IMR-90 (cell line): ENCODE data around the gene CA4. TPM values are rescaled to one million over a fixed set of nuclear protein-coding genes. Genes with fewer than 3 reads are reported as not detected.

ENCODE experiments used
- ATAC-seq: fragments of 200-7000 bp; cut with Tn5 transposase; 2 replicates; pipeline ENCODE4 v1.9.1; 2020; ENCODE audit warnings: low read depth, mild to moderate bottlenecking, moderate library complexity
- Bru-seq: library from RNA; stranded (reverse); fragments of 400-500 nt; gene quantifications from one replicate; lab custom pipeline; 2021; lab: Mats Ljungman, UMichigan
- BruChase-seq, 2 experiments: library from RNA; stranded (reverse); fragments of 400-500 nt; gene quantifications; one replicate each; lab custom pipeline; 2021; lab: Mats Ljungman, UMichigan
- BruUV-seq: library from RNA; stranded (reverse); fragments of 400-500 nt; replicated peaks from 2 replicates; lab custom pipeline; 2021; lab: Mats Ljungman, UMichigan
- CTCF ChIA-PET: fragments of 300-600 bp; formaldehyde crosslinking; extraction: SDS; loops from one replicate; lab custom pipeline; 2021; ENCODE audit warnings: antibody characterized with exemption; lab: Yijun Ruan, JAX
- POLR2A ChIA-PET: fragments of 300-600 bp; sonication (Branson Sonifier 250); formaldehyde crosslinking; loops from one replicate; lab custom pipeline; 2022; ENCODE audit warnings: antibody characterized with exemption; ENCODE audit not compliant: unreplicated experiment; lab: Charles Lee
- DNase-seq: peaks from one replicate; pipeline ENCODE4 v3.0.0; 2013
- H2AFZ ChIP-seq: replicated peaks from 2 replicates; pipeline ENCODE3; 2013; ENCODE audit warnings: low read length, mild to moderate bottlenecking; ENCODE audit not compliant: poor library complexity
- H2AK5ac ChIP-seq: 2 replicates; pipeline ENCODE4 v1.6.1; 2013; ENCODE audit warnings: low read depth, low read length, inconsistent platforms
- H2AK9ac ChIP-seq: replicated peaks from 2 replicates; pipeline ENCODE3; 2013; ENCODE audit warnings: mild to moderate bottlenecking, low read depth, low read length, moderate library complexity; ENCODE audit not compliant: poor library complexity
- H2BK120ac ChIP-seq: 2 replicates; pipeline ENCODE4 v1.6.1; 2013; ENCODE audit warnings: low read depth, low read length, inconsistent platforms
- H2BK15ac ChIP-seq: 3 replicates; pipeline ENCODE4 v1.6.1; 2013; ENCODE audit warnings: low read depth, low read length, inconsistent platforms
- H2BK20ac ChIP-seq: 2 replicates; pipeline ENCODE4 v1.6.1; 2013; ENCODE audit warnings: low read depth, mild to moderate bottlenecking, inconsistent platforms, low read length, moderate library complexity
- H2BK5ac ChIP-seq: 2 replicates; pipeline ENCODE4 v1.6.1; 2013; ENCODE audit warnings: mild to moderate bottlenecking, low read depth, low read length, inconsistent platforms; ENCODE audit not compliant: poor library complexity, severe bottlenecking
- H3K14ac ChIP-seq: replicated peaks from 2 replicates; pipeline ENCODE4 v1.6.1; 2013; ENCODE audit warnings: low read depth, low read length, inconsistent platforms
- H3K18ac ChIP-seq: 2 replicates; pipeline ENCODE4 v1.6.1; 2013; ENCODE audit warnings: low read depth, low read length, control low read depth
- H3K23ac ChIP-seq: 2 replicates; pipeline ENCODE4 v1.6.1; 2013; ENCODE audit warnings: low read depth, low read length, inconsistent platforms
- H3K27ac ChIP-seq: 2 replicates; pipeline ENCODE4 v1.5.1; 2013; ENCODE audit warnings: mild to moderate bottlenecking, control low read depth, low read length; ENCODE audit not compliant: insufficient read depth
- H3K27me3 ChIP-seq: 2 replicates; pipeline ENCODE4 v1.6.1; 2013; ENCODE audit warnings: low read length; ENCODE audit not compliant: control insufficient read depth, insufficient read depth
- H3K36me3 ChIP-seq: 2 replicates; pipeline ENCODE4 v1.6.1; 2013; ENCODE audit warnings: low read length, mixed read lengths; ENCODE audit not compliant: control insufficient read depth, insufficient read depth
- H3K4ac ChIP-seq: 2 replicates; pipeline ENCODE4 v1.6.1; 2013; ENCODE audit warnings: low read depth, low read length, inconsistent platforms
- H3K4me1 ChIP-seq: 2 replicates; pipeline ENCODE4 v1.6.1; 2013; ENCODE audit warnings: low read length, mixed read lengths; ENCODE audit not compliant: control insufficient read depth, insufficient read depth
- H3K4me2 ChIP-seq: 2 replicates; pipeline ENCODE4 v1.6.1; 2013; ENCODE audit warnings: low read depth, mild to moderate bottlenecking, control low read depth, low read length, moderate library complexity
- H3K4me3 ChIP-seq: 2 replicates; pipeline ENCODE4 v1.5.1; 2013; ENCODE audit warnings: low read depth, mild to moderate bottlenecking, control low read depth, low read length, moderate library complexity; ENCODE audit not compliant: insufficient read depth
- H3K56ac ChIP-seq: 2 replicates; pipeline ENCODE4 v1.6.1; 2013; ENCODE audit warnings: low read length, inconsistent platforms; ENCODE audit not compliant: insufficient read depth; ENCODE audit errors: extremely low read depth
- H3K79me1 ChIP-seq, 2 experiments: 2 replicates each; pipeline ENCODE4 v1.6.1; 2013; ENCODE audit warnings: low read length in 2 of 2, inconsistent platforms in 1 of 2, low read depth in 1 of 2
- H3K9ac ChIP-seq: 2 replicates; pipeline ENCODE4 v1.6.1; 2013; ENCODE audit warnings: low read depth, low read length, control low read depth
- H3K9me1 ChIP-seq: 2 replicates; pipeline ENCODE4 v1.6.1; 2013; ENCODE audit warnings: low read length, inconsistent platforms; ENCODE audit not compliant: insufficient read depth
- H3K9me3 ChIP-seq: 2 replicates; pipeline ENCODE4 v1.6.1; 2013; ENCODE audit warnings: low read length; ENCODE audit not compliant: control insufficient read depth, insufficient read depth
- H4K20me1 ChIP-seq: 2 replicates; pipeline ENCODE4 v1.6.1; 2013; ENCODE audit warnings: low read length, inconsistent platforms; ENCODE audit not compliant: insufficient read depth
- H4K5ac ChIP-seq: 2 replicates; pipeline ENCODE4 v1.6.1; 2013; ENCODE audit warnings: mild to moderate bottlenecking, low read depth, low read length, control low read depth
- H4K8ac ChIP-seq, 2 experiments: 2 replicates each; pipeline ENCODE4 v1.6.1; 2013; ENCODE audit warnings: low read depth in 2 of 2, low read length in 2 of 2, control low read depth in 1 of 2, inconsistent platforms in 1 of 2
- H4K91ac ChIP-seq: 2 replicates; pipeline ENCODE4 v1.6.1; 2013; ENCODE audit warnings: low read depth, low read length, inconsistent platforms; ENCODE audit not compliant: insufficient read depth
- BHLHE40 ChIP-seq: fragments of 150-350 bp; IDR thresholded peaks from 2 replicates; pipeline ENCODE4 v1.6.1; 2016; ENCODE audit warnings: mild to moderate bottlenecking, low read depth, low read length
- CEBPB ChIP-seq: IDR thresholded peaks from 2 replicates; pipeline ENCODE4 v1.6.1; 2012; ENCODE audit warnings: low read depth, low read length, improper control_type of control experiment
- FOS ChIP-seq: fragments of 150-350 bp; IDR thresholded peaks from 2 replicates; pipeline ENCODE4 v1.6.1; 2016; ENCODE audit warnings: low read depth, low read length
- MAFK ChIP-seq: IDR thresholded peaks from 2 replicates; pipeline ENCODE4 v1.6.1; 2012; ENCODE audit warnings: low read depth, low read length, improper control_type of control experiment
- MAZ ChIP-seq: IDR thresholded peaks from 2 replicates; pipeline ENCODE4 v1.6.1; 2012; ENCODE audit warnings: low read depth, mild to moderate bottlenecking, low read length, improper control_type of control experiment, moderate library complexity, borderline replicate concordance
- NFE2L2 ChIP-seq: fragments of 150-350 bp; IDR thresholded peaks from 2 replicates; pipeline ENCODE4 v1.6.1; 2016; ENCODE audit warnings: low read depth, mild to moderate bottlenecking, low read length
- RAD21 ChIP-seq: IDR thresholded peaks from 2 replicates; pipeline ENCODE4 v1.6.1; 2012; ENCODE audit warnings: low read length, improper control_type of control experiment
- RFX5 ChIP-seq: IDR thresholded peaks from 2 replicates; pipeline ENCODE4 v1.8.0; 2012; ENCODE audit warnings: low read depth, mild to moderate bottlenecking, low read length, moderate library complexity
- SMC3 ChIP-seq: fragments of 150-350 bp; IDR thresholded peaks from 2 replicates; pipeline ENCODE4 v1.6.1; 2016; ENCODE audit warnings: low read depth, mild to moderate bottlenecking, antibody characterized with exemption, low read length, moderate library complexity
- USF2 ChIP-seq: fragments of 150-350 bp; IDR thresholded peaks from 2 replicates; pipeline ENCODE4 v1.6.1; 2017; ENCODE audit warnings: mild to moderate bottlenecking, antibody characterized with exemption, low read length, low read depth
- WGBS, 2 experiments: methylation state at CpG; one replicate each; pipeline versions ENCODE4 v1.1.5 to v1.1.7; 2013; ENCODE audit warnings: missing lambda C conversion rate in 2 of 2; ENCODE audit not compliant: insufficient read length in 1 of 2; ENCODE audit errors: extremely low coverage in 2 of 2; 5-methylcytosine and 5-hydroxymethylcytosine counted together
- dilution Hi-C: fragments of 300-500 bp; cut with HindIII; formaldehyde crosslinking; loops from one replicate; pipeline ENCODE4 v1.14.3; 2018; ENCODE audit warnings: low sequenced_read_pairs; ENCODE audit not compliant: unreplicated experiment
- in situ Hi-C: fragments of 300-500 bp; cut with MboI; formaldehyde crosslinking; loops from 3 replicates; pipeline ENCODE4 v1.14.3; 2019; ENCODE audit warnings: low sequenced_read_pairs, inconsistent platforms, mixed read lengths
- intact Hi-C: fragments of 100-400 bp; cut with micrococcal nuclease; formaldehyde crosslinking; loops from 2 replicates; pipeline ENCODE4 v1.10.0; 2022
- long read RNA-seq: library from polyadenylated mRNA; unstranded; transcript quantifications from one replicate; pipeline ENCODE4 v2.0.0, GENCODE V29; 2021; ENCODE audit not compliant: unreplicated experiment
- polyA plus RNA-seq, 3 experiments: library from polyadenylated mRNA; depleted of rRNA; stranded (reverse); fragments of >200 nt; gene quantifications; 2 replicates each; pipeline ENCODE4 v1.2.3, GENCODE V29; 2012; ENCODE audit warnings: low replicate concordance in 1 of 3
- total RNA-seq: library from RNA; depleted of rRNA; stranded (reverse); fragments of >200 nt; gene quantifications from 2 replicates; pipeline ENCODE4 v1.2.3, GENCODE V29; 2012; rRNA removed
- TF ChIP-seq, protein P1 (sequence below): fragments of 150-350 bp; IDR thresholded peaks from 2 replicates; pipeline ENCODE4 v1.6.1; 2016; ENCODE audit warnings: low read depth, mild to moderate bottlenecking, low read length, moderate library complexity, borderline replicate concordance
- TF ChIP-seq, protein P2 (sequence below): conservative IDR thresholded peaks from 2 replicates; pipeline ENCODE4 v1.5.1; 2012; ENCODE audit warnings: mild to moderate bottlenecking, low read depth, low read length, improper control_type of control experiment

CA4 gene
- total RNA-seq (not detected in 2 replicates), polyA plus RNA-seq (2012; rRNA removed) (not detected in 2 replicates), Bru-seq, nascent RNA (percentile 22 among the genes with signal in this experiment), BruChase-seq, experiment 1, labeled RNA remaining after a 6-hour chase (percentile 14 among the genes with signal in this experiment), BruChase-seq, experiment 2, labeled RNA remaining after a 2-hour chase (not detected)
- not detected in 2 replicates for polyA plus RNA-seq (2012; cell fraction: cytosol; rRNA removed)
- polyA plus RNA-seq (2012; cell fraction: nucleus; rRNA removed; ENCODE audit: low replicate concordance): not detected in 2 replicates
- long read RNA-seq: 0 reads

DNA sequence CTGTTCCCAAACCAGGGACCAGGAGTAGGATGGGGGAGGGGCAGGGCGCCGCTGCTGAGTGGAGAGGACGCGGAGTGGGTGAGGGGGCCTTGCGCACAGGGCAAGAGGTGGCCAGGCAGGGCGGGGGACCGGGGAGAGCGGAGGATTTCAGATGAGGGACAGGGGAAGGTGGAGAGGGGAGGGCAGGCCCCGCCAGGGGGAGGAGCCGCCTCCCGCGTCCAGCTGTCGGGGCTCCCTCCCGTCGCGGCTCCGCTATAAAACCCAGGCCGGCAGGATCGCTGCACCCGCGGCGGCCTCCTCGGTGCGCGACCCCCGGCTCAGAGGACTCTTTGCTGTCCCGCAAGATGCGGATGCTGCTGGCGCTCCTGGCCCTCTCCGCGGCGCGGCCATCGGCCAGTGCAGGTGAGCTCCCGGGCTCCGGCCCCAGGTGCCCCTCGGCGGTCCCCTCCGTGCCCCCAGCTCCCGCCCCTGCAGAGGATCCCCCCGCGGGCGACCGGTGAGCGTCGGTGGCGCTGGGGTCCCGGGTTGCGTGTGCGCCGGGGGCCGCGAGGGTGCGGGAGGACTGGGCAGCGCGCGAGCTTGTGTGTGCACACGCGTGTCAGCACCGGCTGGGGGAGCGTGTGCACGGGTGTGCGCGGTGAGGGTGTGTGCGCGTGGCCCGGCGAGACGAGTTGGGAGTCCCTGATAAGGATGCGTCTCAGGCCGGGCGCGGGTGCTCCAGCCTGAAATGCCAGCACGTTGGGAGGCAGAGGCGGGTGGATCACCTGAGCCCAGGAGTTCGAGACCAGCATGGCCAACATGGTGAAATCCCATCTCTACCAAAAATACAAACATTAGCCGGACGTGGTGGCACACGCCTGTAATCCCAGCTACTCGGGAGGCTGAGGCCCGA lies at the start of gene CA4:
TSS of gene CA4 (plus strand) at position 283 of the 892 bp plus-strand sequence. CDS start at position 345, 62 bp downstream.
- H4K5ac ChIP-seq: no peak within 1 kb of the TSS
- TF ChIP-seq NFE2L2 (no peak), RAD21 (no peak), SMC3 (no peak), FOS (no peak), BHLHE40 (no peak), USF2 (no peak), MAFK (no peak), MAZ (no peak), RFX5 (no peak), CEBPB (no peak)
- TF ChIP-seq, protein P1, sequence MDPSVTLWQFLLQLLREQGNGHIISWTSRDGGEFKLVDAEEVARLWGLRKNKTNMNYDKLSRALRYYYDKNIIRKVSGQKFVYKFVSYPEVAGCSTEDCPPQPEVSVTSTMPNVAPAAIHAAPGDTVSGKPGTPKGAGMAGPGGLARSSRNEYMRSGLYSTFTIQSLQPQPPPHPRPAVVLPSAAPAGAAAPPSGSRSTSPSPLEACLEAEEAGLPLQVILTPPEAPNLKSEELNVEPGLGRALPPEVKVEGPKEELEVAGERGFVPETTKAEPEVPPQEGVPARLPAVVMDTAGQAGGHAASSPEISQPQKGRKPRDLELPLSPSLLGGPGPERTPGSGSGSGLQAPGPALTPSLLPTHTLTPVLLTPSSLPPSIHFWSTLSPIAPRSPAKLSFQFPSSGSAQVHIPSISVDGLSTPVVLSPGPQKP: no peak
- TF ChIP-seq, protein P2, sequence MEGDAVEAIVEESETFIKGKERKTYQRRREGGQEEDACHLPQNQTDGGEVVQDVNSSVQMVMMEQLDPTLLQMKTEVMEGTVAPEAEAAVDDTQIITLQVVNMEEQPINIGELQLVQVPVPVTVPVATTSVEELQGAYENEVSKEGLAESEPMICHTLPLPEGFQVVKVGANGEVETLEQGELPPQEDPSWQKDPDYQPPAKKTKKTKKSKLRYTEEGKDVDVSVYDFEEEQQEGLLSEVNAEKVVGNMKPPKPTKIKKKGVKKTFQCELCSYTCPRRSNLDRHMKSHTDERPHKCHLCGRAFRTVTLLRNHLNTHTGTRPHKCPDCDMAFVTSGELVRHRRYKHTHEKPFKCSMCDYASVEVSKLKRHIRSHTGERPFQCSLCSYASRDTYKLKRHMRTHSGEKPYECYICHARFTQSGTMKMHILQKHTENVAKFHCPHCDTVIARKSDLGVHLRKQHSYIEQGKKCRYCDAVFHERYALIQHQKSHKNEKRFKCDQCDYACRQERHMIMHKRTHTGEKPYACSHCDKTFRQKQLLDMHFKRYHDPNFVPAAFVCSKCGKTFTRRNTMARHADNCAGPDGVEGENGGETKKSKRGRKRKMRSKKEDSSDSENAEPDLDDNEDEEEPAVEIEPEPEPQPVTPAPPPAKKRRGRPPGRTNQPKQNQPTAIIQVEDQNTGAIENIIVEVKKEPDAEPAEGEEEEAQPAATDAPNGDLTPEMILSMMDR: no peak
- H3K18ac ChIP-seq: no peak within 1 kb of the TSS
- H2BK5ac ChIP-seq: no peak within 1 kb of the TSS
- intact Hi-C loops (loop anchor here (10.0 kb wide), 1 partner anchor 485 kb away; no protein-coding TSS in a partner anchor), in situ Hi-C loops (loop anchor here (25.0 kb wide), 2 partner anchors 262 to 487 kb away; partner anchors contain the start of gene CHCT1), dilution Hi-C loops (no loop called here)
- peaks cover 4% of the 10 kb centered on the region for H3K4me1 ChIP-seq
- no peak within 1 kb of the TSS for H4K8ac ChIP-seq
- no peak within 1 kb of the TSS for H2AK9ac ChIP-seq
- H3K23ac ChIP-seq: no peak within 1 kb of the TSS
- H3K14ac ChIP-seq: no peak within 1 kb of the TSS
- H3K4me2 ChIP-seq: peak within 1 kb of the TSS; percentile 34; the same call in 1 of the 2 replicates
- no peak within 1 kb of the TSS for H3K27ac ChIP-seq
- H2AK5ac ChIP-seq: no peak within 1 kb of the TSS
- H3K9me3 ChIP-seq: no peaks in the 10 kb centered on the region
- H2BK120ac ChIP-seq: no peak within 1 kb of the TSS
- WGBS, 2 experiments: 3% methylated on average over 51 of the region's 81 CpGs; no CpG with 5 or more reads in 1 of the 2 experiments
- no peaks in the 10 kb centered on the region for H4K20me1 ChIP-seq
- H2AFZ ChIP-seq: peak within 1 kb of the TSS; percentile 51
- no peak within 1 kb of the TSS for H3K4me3 ChIP-seq
- peaks cover 86% of the 10 kb centered on the region for H3K27me3 ChIP-seq
- H3K9ac ChIP-seq: no peak within 1 kb of the TSS
- no peak within 1 kb of the TSS for H3K4ac ChIP-seq
- H4K91ac ChIP-seq: no peak within 1 kb of the TSS
- BruUV-seq: no TSS peak
- no peak within 1 kb of the TSS for H3K56ac ChIP-seq
- DNase-seq: no peak
- H3K36me3 ChIP-seq: no peaks in the 10 kb centered on the region
- no peak within 1 kb of the TSS for H2BK15ac ChIP-seq
- ChIA-PET POLR2A (no interaction called here), CTCF (no interaction called here)
- no peaks in the 10 kb centered on the region for H3K79me1 ChIP-seq
- peaks cover 2% of the 10 kb centered on the region; the same call in 1 of the 2 replicates for H3K9me1 ChIP-seq
- no peak within 1 kb of the TSS for H2BK20ac ChIP-seq
- no peak for ATAC-seq
